ENCODE measurements around the gene SETD4.

SETD4 gene

DNA sequence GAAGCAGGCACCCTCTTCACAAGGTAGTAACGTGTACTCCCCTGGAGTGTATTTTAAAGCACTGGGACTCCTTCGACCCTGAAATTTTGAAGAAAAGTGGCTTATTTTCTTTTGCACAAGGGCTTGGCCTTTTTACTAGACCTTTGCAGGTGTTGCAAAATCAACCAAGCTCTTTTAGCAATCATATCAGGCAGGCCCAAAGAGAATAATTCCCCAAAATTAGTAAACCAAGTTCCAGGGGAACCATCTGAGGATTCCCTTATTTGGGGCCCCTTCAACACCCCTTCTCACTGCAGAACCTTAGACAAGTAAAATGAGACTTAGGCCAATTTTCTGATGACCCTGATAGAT lies 37.8 kb upstream of the SETD4 start:
- Histone ChIP-seq H4K20me1 (no peaks in the 10 kb centered on the region), H3K27me3 (no peaks in the 10 kb centered on the region), H3K4me3 (no peak overlapping the region), H3K9me3 (replicated peaks in 1 of 11) (peaks cover 30 to 51% (median 38%) of the 10 kb centered on the region in 11 experiments), H3K27ac (0 out of 22 replicates have a peak overlapping the region, but pooled peaks of 1 of the 11 experiments have one; percentile 1), H3K4me2 (peak overlapping the region; percentile 34 to 58 (median 55)), H3K4me1 (peaks cover 12 to 22% (median 16%) of the 10 kb centered on the region in 10 experiments), H3K9ac (no peak overlapping the region), H3K36me3 (peaks cover 0 to 7% (median 0%) of the 10 kb centered on the region in 11 experiments; a peak in 2 of 22 replicates)
- no peak for TF ChIP-seq Cebpa-rat (IDR thresholded peaks at IDR 0.05)

DNA sequence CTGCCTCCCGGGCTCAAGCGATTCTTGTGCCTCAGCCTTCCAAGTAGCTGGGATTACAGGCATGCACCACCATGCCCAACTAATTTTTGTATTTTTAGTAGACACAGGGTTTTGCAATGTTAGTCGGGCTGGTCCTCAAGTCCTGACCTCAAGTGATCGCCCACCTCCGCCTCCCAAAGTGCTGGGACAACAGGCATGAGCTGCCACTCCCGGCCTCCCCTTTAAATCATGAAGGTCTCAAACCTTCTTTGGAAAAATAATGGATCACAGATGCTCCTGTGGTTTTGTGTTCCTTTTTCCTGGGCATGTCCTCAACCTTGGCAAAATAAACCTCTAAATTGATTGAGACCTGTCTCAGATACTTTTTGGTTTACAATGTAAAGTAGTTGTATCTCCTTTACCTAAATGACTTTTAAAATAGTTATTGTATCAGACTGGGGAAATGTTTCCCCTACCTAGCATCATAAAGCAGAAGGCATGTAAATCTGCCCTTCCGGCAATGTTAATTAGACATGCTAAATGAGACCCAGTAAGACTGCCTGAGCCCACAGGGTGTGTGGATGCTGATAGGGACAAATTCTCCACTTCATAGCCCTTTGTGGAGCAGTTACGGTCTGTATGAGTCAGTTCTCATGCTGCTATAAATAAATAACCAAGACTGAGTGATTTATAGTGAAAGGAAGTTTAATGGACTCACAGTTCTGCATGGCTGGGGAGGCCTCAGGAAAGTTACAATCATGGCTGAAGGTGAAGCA lies 37.3 kb upstream of the SETD4 start:
- TF ChIP-seq Cebpa-rat (IDR thresholded peaks at IDR 0.05), result no peak
- no peak overlapping the region for H3K9ac ChIP-seq
- peaks cover 31 to 51% (median 39%) of the 10 kb centered on the region in 11 experiments for H3K9me3 ChIP-seq (replicated peaks in 1 of 11)
- H3K36me3 ChIP-seq, result peaks cover 0 to 10% (median 0%) of the 10 kb centered on the region in 11 experiments; a peak in 2 of 22 replicates
- H3K4me3 ChIP-seq, result no peak overlapping the region
- H3K4me1 ChIP-seq, result peaks cover 12 to 22% (median 16%) of the 10 kb centered on the region in 10 experiments
- no peaks in the 10 kb centered on the region for H3K27me3 ChIP-seq
- no peaks in the 10 kb centered on the region for H4K20me1 ChIP-seq
- peak overlapping the region in 1 of 11 experiments; percentile 1; a peak in 1 of 22 replicates for H3K27ac ChIP-seq
- peak overlapping the region; percentile 34 to 58 (median 55) for H3K4me2 ChIP-seq

DNA sequence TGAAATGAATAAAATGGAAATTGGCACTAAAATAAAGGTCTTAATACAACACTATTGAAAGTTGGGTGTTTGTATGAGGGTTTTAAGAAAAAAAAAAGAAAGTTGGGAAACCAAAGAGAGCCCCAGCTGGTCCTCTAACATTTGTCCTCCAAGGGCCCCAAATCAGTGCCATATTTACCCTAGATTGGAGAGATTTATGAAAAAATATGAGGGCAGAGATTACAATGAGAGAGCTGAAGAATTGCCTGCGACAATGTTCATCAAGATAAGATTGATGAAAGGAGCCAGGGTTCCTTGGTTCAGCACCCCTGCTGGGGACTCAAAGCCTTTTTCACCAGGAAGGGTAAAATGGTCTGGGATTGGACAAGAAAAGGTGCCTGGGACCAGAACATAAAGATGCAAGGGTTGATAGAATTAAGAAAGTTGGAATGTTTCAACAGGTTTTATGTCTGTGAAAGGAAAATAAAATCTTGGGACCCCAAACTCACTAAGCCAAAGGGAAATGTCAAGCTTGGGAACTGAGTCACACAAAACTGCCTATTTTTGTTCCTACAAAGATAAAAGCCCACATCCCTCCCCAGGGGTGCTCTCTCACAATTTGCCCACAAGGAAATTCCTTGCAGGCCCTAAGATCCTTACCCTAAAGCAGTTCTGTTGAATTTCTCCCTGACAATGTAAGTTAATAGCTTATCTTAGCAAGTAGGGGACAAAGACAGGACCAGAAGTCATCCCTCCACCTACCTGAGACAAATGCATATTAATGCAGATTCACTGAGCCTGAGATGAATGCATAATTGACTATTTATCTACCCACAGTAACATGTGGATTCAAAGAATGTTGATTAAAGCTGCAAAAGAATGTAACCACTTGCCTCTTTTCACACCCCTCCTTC lies 36.3 kb upstream of the SETD4 start:
- Histone ChIP-seq H3K27me3 (no peaks in the 10 kb centered on the region), H3K36me3 (peaks cover 0 to 10% (median 0%) of the 10 kb centered on the region in 11 experiments; a peak in 2 of 22 replicates), H3K9me3 (replicated peaks in 1 of 11) (peaks cover 36 to 54% (median 43%) of the 10 kb centered on the region in 11 experiments), H3K4me2 (peak overlapping the region in 2 of 11 experiments; percentile 54 to 55; a peak in 2 of 22 replicates), H3K4me1 (peaks cover 12 to 22% (median 16%) of the 10 kb centered on the region in 10 experiments), H3K27ac (no peak overlapping the region), H3K9ac (no peak overlapping the region), H3K4me3 (no peak overlapping the region), H4K20me1 (no peaks in the 10 kb centered on the region)
- no peak for TF ChIP-seq Cebpa-rat (IDR thresholded peaks at IDR 0.05)

DNA sequence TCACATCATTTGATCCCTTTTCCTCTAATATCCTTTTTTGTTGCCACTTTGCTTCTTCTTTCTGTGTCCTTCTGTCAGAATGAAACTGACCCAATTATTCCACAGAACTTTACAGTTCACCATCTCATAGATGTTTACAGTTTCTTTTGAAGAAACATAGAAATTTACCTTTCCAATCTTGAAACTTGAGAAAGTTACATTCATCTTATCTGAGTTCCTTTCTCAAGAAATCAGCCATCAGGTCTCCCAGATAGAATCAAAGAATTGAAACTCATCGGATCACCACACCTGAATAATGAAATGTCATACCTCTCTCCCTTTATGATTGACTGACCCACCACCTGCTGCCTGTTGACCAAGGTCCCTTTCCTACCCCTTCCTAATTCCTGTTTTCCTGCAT lies 33.2 kb upstream of the SETD4 start:
- Histone ChIP-seq H3K27me3 (no peaks in the 10 kb centered on the region), H3K36me3 (peaks cover 0 to 10% (median 0%) of the 10 kb centered on the region in 11 experiments; a peak in 2 of 22 replicates), H3K4me2 (no peak overlapping the region), H3K9me3 (replicated peaks in 1 of 11) (peaks cover 36 to 55% (median 44%) of the 10 kb centered on the region in 11 experiments), H3K9ac (no peak overlapping the region), H3K4me1 (peaks cover 12 to 19% (median 14%) of the 10 kb centered on the region in 10 experiments), H3K4me3 (peak overlapping the region in 1 of 10 experiments; percentile 5; a peak in 1 of 20 replicates), H4K20me1 (no peaks in the 10 kb centered on the region), H3K27ac (no peak overlapping the region)
- TF ChIP-seq Cebpa-rat (IDR thresholded peaks at IDR 0.05), result no peak

DNA sequence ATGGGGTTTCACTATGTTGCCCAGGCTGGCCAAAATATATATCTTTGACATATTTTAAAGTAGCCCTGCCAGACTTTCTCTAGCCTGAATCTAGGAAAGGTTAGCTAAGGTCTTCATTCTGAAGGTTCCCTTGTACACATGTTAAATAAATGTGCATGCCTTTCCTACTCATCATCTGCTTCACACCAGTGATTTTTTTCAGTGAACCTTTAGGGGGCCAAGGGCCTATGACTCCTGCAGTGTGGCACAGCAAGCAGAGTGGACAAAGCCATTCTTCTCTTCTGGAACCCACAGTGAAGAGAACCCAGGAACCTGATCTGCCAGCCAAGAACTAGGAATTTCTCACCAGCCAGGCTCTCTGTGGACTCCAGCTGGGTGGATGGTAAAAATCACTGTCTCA lies 32.4 kb upstream of the SETD4 start:
- peaks cover 5 to 11% (median 6%) of the 10 kb centered on the region in 10 experiments for H3K4me1 ChIP-seq
- peaks cover 0 to 10% (median 0%) of the 10 kb centered on the region in 11 experiments; a peak in 2 of 22 replicates for H3K36me3 ChIP-seq
- H3K9me3 ChIP-seq (replicated peaks in 1 of 11), result peaks cover 36 to 55% (median 44%) of the 10 kb centered on the region in 11 experiments
- no peaks in the 10 kb centered on the region for H3K27me3 ChIP-seq
- H4K20me1 ChIP-seq, result no peaks in the 10 kb centered on the region
- H3K27ac ChIP-seq, result no peak overlapping the region
- H3K4me3 ChIP-seq, result no peak overlapping the region
- H3K4me2 ChIP-seq, result no peak overlapping the region
- TF ChIP-seq Cebpa-rat (IDR thresholded peaks at IDR 0.05), result no peak
- H3K9ac ChIP-seq, result no peak overlapping the region

DNA sequence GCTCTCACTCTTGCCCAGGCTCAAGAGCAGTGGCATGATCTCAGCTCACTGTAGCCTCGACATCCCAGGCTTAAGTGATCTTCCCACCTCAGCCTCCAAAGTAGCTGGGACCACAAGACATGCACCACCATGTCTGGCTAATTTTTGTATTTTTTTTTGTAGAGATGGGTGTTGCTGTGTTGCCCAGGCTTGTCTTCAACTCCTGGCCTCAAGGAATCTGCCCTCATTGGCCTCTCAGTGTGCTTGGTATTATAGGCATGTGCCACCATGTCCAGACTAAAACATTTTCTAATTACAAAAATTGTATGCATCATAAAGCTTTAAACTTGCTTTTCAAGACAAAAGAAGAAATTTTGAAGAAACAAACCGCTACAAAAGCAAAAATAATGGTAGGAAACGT lies 29.6 kb upstream of the SETD4 start:
- H3K9ac ChIP-seq, result no peak overlapping the region
- H3K36me3 ChIP-seq, result peaks cover 0 to 10% (median 0%) of the 10 kb centered on the region in 11 experiments; a peak in 2 of 22 replicates
- no peaks in the 10 kb centered on the region for H4K20me1 ChIP-seq
- H3K4me1 ChIP-seq, result no peaks in the 10 kb centered on the region
- no peak for TF ChIP-seq Cebpa-rat (IDR thresholded peaks at IDR 0.05)
- peaks cover 26 to 36% (median 30%) of the 10 kb centered on the region in 11 experiments for H3K9me3 ChIP-seq (replicated peaks in 1 of 11)
- H3K27me3 ChIP-seq, result no peaks in the 10 kb centered on the region
- H3K4me3 ChIP-seq, result no peak overlapping the region
- H3K4me2 ChIP-seq, result no peak overlapping the region
- H3K27ac ChIP-seq, result no peak overlapping the region

DNA sequence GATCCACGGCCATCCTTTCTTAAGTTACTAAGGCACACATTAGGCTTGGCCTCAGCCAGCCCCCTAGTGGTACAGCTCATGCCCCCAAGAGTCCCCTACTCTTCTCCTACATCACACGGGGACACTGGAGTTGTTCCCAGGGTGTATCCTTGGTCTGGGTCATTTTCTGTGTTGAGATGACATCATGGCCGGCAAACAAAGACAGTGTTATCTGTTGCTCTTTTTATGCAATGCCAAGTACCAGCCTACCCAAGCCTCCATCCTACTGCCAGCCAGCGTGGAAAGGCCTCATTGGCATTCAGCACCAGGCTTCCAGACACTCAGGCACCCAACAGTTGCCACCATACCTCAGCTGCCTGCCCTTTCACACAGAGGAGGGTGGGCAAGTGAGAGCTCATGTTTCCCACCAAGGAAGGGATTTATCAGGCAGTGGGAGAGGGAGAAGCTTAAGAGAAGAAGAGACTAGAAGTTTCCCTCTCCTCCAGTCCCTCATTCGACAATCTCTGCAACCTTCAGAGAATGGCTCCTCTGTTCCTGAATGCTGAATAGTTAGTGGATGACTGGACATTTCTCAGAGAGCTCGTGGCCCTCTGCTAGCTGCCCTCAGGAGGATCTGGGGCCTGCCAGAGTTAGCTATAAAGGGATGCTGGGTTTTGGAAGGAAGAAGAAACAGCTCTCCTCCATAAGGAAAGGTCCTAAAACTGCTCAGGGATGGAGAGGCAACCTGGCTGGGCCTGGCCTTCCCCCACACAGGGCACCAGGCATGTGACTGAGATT lies 27.2 kb upstream of the SETD4 start:
- TF ChIP-seq Cebpa-rat (IDR thresholded peaks at IDR 0.05), result no peak

DNA sequence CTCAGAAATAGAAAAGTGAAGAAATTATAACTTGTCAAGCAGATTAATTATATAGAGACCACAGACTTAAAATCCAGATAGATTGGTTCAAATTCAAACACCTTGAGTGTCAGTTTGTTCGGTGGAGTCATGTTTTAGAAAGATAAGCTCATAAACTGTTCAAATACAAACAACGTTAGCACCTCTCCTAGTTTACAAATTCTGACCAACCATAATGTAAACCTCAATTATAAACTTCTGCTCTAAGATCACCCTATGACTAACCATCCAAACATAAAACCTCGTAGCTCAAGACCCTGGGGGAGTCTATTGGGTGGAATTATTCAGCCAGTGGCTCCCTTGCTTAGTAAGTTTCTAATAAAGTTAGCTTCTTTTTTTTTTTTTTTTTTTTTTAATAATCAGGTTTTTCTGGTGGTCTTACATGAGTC lies 21.9 kb upstream of the SETD4 start:
- Histone ChIP-seq H4K20me1 (no peaks in the 10 kb centered on the region), H3K9ac (no peak overlapping the region), H3K4me3 (no peak overlapping the region), H3K9me3 (replicated peaks in 1 of 11) (peaks cover 0 to 4% (median 0%) of the 10 kb centered on the region in 11 experiments; a peak in 1 of 22 replicates), H3K27me3 (no peaks in the 10 kb centered on the region), H3K27ac (no peak overlapping the region), H3K4me1 (peaks cover 10 to 29% (median 18%) of the 10 kb centered on the region in 10 experiments; a peak in 19 of 20 replicates), H3K36me3 (no peaks in the 10 kb centered on the region), H3K4me2 (no peak overlapping the region)
- TF ChIP-seq Cebpa-rat (IDR thresholded peaks at IDR 0.05), result no peak

More for the DNA sequence above, 27.2 kb upstream of the SETD4 start:
- Histone ChIP-seq H3K36me3 (no peaks in the 10 kb centered on the region), H3K9me3 (replicated peaks in 1 of 11) (peaks cover 2 to 12% (median 6%) of the 10 kb centered on the region in 11 experiments), H4K20me1 (no peaks in the 10 kb centered on the region), H3K27ac (no peak overlapping the region), H3K4me3 (no peak overlapping the region), H3K4me1 (no peaks in the 10 kb centered on the region), H3K9ac (no peak overlapping the region), H3K27me3 (no peaks in the 10 kb centered on the region), H3K4me2 (no peak overlapping the region)

All from BLaER1 treated with 17β-estradiol and CSF1 and Interleukin-3, amounts not matched to agents 10 nM and 100 nM (cell line).